GM23338 (cell line): ENCODE measurements around the gene VMAC. TPM values are rescaled to one million over a fixed set of nuclear protein-coding genes. Genes with fewer than 3 reads are reported as not detected.

Experiments used
- ATAC-seq: fragments of 200-7000 bp; cut with Tn5 transposase; 3 replicates; pipeline ENCODE4 v1.9.1; 2020
- DNase-seq: peaks from one replicate; pipeline ENCODE4 v3.0.0-alpha.2; 2015; ENCODE audit warnings: low spot score
- H2AFZ ChIP-seq: fragments of 200-600 bp; sonication (generic); 2 replicates; pipeline ENCODE4 v1.8.0; 2016; ENCODE audit warnings: antibody characterized with exemption, mild to moderate bottlenecking, moderate library complexity
- H3F3A ChIP-seq: fragments of 200-600 bp; sonication (generic); replicated peaks from 2 replicates; pipeline ENCODE4 v1.8.0; 2017; ENCODE audit warnings: antibody characterized with exemption, mixed run types, low read depth
- H3K27ac ChIP-seq: fragments of 200-600 bp; sonication (generic); 2 replicates; pipeline ENCODE4 v1.6.1; 2016; ENCODE audit warnings: low read depth
- H3K27me3 ChIP-seq: fragments of 200-600 bp; sonication (generic); 2 replicates; pipeline ENCODE4 v1.8.0; 2016; ENCODE audit warnings: mild to moderate bottlenecking, mixed run types, moderate library complexity; ENCODE audit not compliant: insufficient read depth
- H3K36me3 ChIP-seq: fragments of 200-600 bp; sonication (generic); 2 replicates; pipeline ENCODE4 v1.8.0; 2016; ENCODE audit warnings: mild to moderate bottlenecking; ENCODE audit not compliant: insufficient read depth
- H3K4me1 ChIP-seq: fragments of 200-600 bp; sonication (generic); 2 replicates; pipeline ENCODE4 v1.8.0; 2016; ENCODE audit warnings: mild to moderate bottlenecking, moderate library complexity; ENCODE audit not compliant: insufficient read depth
- H3K4me2 ChIP-seq: fragments of 200-600 bp; sonication (generic); 2 replicates; pipeline ENCODE4 v1.7.1; 2017; ENCODE audit warnings: mixed run types
- H3K4me3 ChIP-seq: fragments of 200-600 bp; sonication (generic); 2 replicates; pipeline ENCODE4 v1.6.1; 2016; ENCODE audit warnings: mixed run types
- H3K79me2 ChIP-seq: fragments of 200-600 bp; sonication (generic); replicated peaks from 2 replicates; pipeline ENCODE4 v1.8.0; 2017; ENCODE audit warnings: mild to moderate bottlenecking; ENCODE audit not compliant: insufficient read depth
- H3K9me2 ChIP-seq: fragments of 200-600 bp; sonication (generic); 2 replicates; pipeline ENCODE4 v1.8.0; 2017; ENCODE audit not compliant: insufficient read depth
- H4K20me1 ChIP-seq: fragments of 200-600 bp; sonication (generic); replicated peaks from 2 replicates; pipeline ENCODE4 v1.8.0; 2017; ENCODE audit warnings: mild to moderate bottlenecking; ENCODE audit not compliant: insufficient read depth
- H3K27ac Mint-ChIP-seq: 2 replicates; pipeline ENCODE4 v1.8.0; 2020; ENCODE audit warnings: inconsistent platforms, mild to moderate bottlenecking, moderate library complexity, mixed read lengths
- H3K27me3 Mint-ChIP-seq: 3 replicates; pipeline ENCODE4 v1.8.0; 2022; ENCODE audit warnings: low read depth, mild to moderate bottlenecking, moderate library complexity, mixed read lengths, inconsistent platforms; ENCODE audit not compliant: insufficient read depth, poor library complexity
- H3K36me3 Mint-ChIP-seq: 3 replicates; pipeline ENCODE4 v1.8.0; 2021; ENCODE audit warnings: low read depth, mild to moderate bottlenecking, inconsistent platforms, moderate library complexity, mixed read lengths
- H3K4me1 Mint-ChIP-seq: 3 replicates; pipeline ENCODE4 v1.8.0; 2020; ENCODE audit warnings: mild to moderate bottlenecking, inconsistent platforms, mixed read lengths
- H3K4me3 Mint-ChIP-seq: 3 replicates; pipeline ENCODE4 v1.8.0; 2021; ENCODE audit warnings: moderate library complexity, mild to moderate bottlenecking, inconsistent platforms, mixed read lengths
- H3K9me3 Mint-ChIP-seq: 3 replicates; pipeline ENCODE4 v1.8.0; 2020; ENCODE audit warnings: moderate library complexity, mild to moderate bottlenecking, inconsistent platforms, mixed read lengths
- CREB1 ChIP-seq: fragments of 250-450 bp; sonication (Bioruptor Pico); IDR thresholded peaks from 2 replicates; pipeline ENCODE4 v1.5.0; 2020; ENCODE audit warnings: low read depth, mild to moderate bottlenecking, moderate library complexity
- CTCF ChIP-seq, 2 experiments: fragments of 200-600 bp in 1 of 2; sonication (generic) in 1 of 2; conservative IDR thresholded peaks; 2 replicates each; pipeline versions ENCODE4 v1.5.1 to v1.6.1; 2016 to 2017; ENCODE audit warnings: antibody characterized with exemption in 2 of 2, low read depth in 2 of 2, mild to moderate bottlenecking in 2 of 2, moderate library complexity in 1 of 2
- ETS1 ChIP-seq: IDR thresholded peaks from 2 replicates; pipeline ENCODE4 v1.6.1; 2016; ENCODE audit warnings: antibody characterized with exemption
- EZH2 ChIP-seq: fragments of 200-600 bp; sonication (generic); IDR thresholded peaks from one replicate; pipeline ENCODE4 v1.8.0; 2017; ENCODE audit warnings: antibody characterized with exemption, mild to moderate bottlenecking, low read depth; ENCODE audit not compliant: unreplicated experiment
- EZH2phosphoT487 ChIP-seq: fragments of 200-600 bp; sonication (generic); IDR thresholded peaks from one replicate; pipeline ENCODE4 v1.8.1; 2018; ENCODE audit warnings: antibody characterized with exemption; ENCODE audit not compliant: unreplicated experiment
- JUNB ChIP-seq: IDR thresholded peaks from one replicate; pipeline ENCODE4 v1.6.1; 2016; ENCODE audit warnings: antibody characterized with exemption; ENCODE audit not compliant: unreplicated experiment
- NANOG ChIP-seq: IDR thresholded peaks from 2 replicates; pipeline ENCODE4 v1.6.1; 2016; ENCODE audit warnings: antibody characterized with exemption, borderline replicate concordance
- POLR2AphosphoS5 ChIP-seq: IDR thresholded peaks from 2 replicates; pipeline ENCODE4 v1.6.1; 2016; ENCODE audit warnings: antibody characterized with exemption, low read depth
- REST ChIP-seq: IDR thresholded peaks from one replicate; pipeline ENCODE4 v1.6.1; 2018; ENCODE audit warnings: antibody characterized with exemption; ENCODE audit not compliant: unreplicated experiment
- STAT1 ChIP-seq: IDR thresholded peaks from one replicate; pipeline ENCODE4 v1.6.1; 2016; ENCODE audit warnings: antibody characterized with exemption; ENCODE audit not compliant: unreplicated experiment
- ZNF114 ChIP-seq: fragments of 250-450 bp; sonication (Bioruptor Pico); IDR thresholded peaks from 2 replicates; pipeline ENCODE4 v1.5.0; 2020; ENCODE audit warnings: mild to moderate bottlenecking, moderate library complexity
- ZNF331 ChIP-seq: fragments of 250-450 bp; sonication (Bioruptor Pico); IDR thresholded peaks from 2 replicates; pipeline ENCODE4 v1.5.0; 2020; ENCODE audit warnings: low read depth, mild to moderate bottlenecking, moderate library complexity
- ZNF462 ChIP-seq: fragments of 250-450 bp; sonication (Bioruptor Pico); IDR thresholded peaks from 2 replicates; pipeline ENCODE4 v1.5.0; 2020; ENCODE audit warnings: mild to moderate bottlenecking, moderate library complexity
- polyA plus RNA-seq: library from polyadenylated mRNA; unstranded; fragments of >200 nt; fragmentation: Nextera tagmentation; extraction: Ambion mirVana; gene quantifications from 2 replicates; pipeline ENCODE4 v1.2.1, GENCODE V29; 2016
- total RNA-seq: library from RNA; depleted of rRNA; stranded (reverse); fragments of >200 nt; shearing (Covaris generic); gene quantifications from 2 replicates; pipeline ENCODE4 v1.2.3, GENCODE V29; 2014

Gene VMAC
- total and polyA plus RNA-seq, 2 experiments from 2014 or later = 0.79 to 3.7 TPM

- no peak for ATAC-seq
- no peaks in the 10 kb centered on the region for H3K9me2 ChIP-seq
- H3K79me2 ChIP-seq = peaks cover 97% of the 10 kb centered on the region
- H4K20me1 ChIP-seq = peaks cover 60% of the 10 kb centered on the region
- peak overlapping the region; percentile 42; the same call in 1 of the 2 replicates for H3K27ac Mint-ChIP-seq
- peaks cover 94% of the 10 kb centered on the region for H3K4me1 Mint-ChIP-seq
- TF ChIP-seq NANOG (no peak), ETS1 (no peak), EZH2phosphoT487 (no peak), ZNF462 (CRISPR knock-in tag) (no peak), EZH2 (no peak), POLR2AphosphoS5 (no peak), CREB1 (CRISPR knock-in tag) (no peak), REST (no peak), STAT1 (no peak), ZNF114 (no peak), JUNB (no peak), ZNF331 (CRISPR knock-in tag) (no peak), CTCF (conservative IDR thresholded peaks at IDR 0.05; ENCODE audit: low read depth in 2 of 2) (no peak)
- H3K4me3 Mint-ChIP-seq = peak overlapping the region; percentile 55
- peaks cover 89% of the 10 kb centered on the region for H3K4me1 ChIP-seq
- H3K9me3 Mint-ChIP-seq = no peaks in the 10 kb centered on the region
- H3K4me3 ChIP-seq = peak overlapping the region; percentile 23; the same call in 1 of the 2 replicates
- peaks cover 24% of the 10 kb centered on the region for H3K36me3 Mint-ChIP-seq
- H3K4me2 ChIP-seq = peak overlapping the region; percentile 36
- H3K27ac ChIP-seq = peak overlapping the region; percentile 86
- H3F3A ChIP-seq = peaks cover 9% of the 10 kb centered on the region; the same call in 1 of the 2 replicates
- no peak for DNase-seq
- peaks cover 27% of the 10 kb centered on the region for H3K27me3 Mint-ChIP-seq
- H3K27me3 ChIP-seq = no peaks in the 10 kb centered on the region
- H3K36me3 ChIP-seq = peaks cover 6% of the 10 kb centered on the region
- H2AFZ ChIP-seq = no peak overlapping the region
These were observed 47.7 kb downstream of the VMAC start for GRCh38 chr19:5952193-5953029.
